HAP-1 (cell line): ENCODE data around the gene SPG7.

Experiments used
- DNase-seq, 2 experiments: peaks; one replicate each; pipeline ENCODE4 v3.0.0-alpha.2; 2016 to 2020; ENCODE audit warnings: low spot score in 2 of 2
- H3K27me3 ChIP-seq: fragments of 250-450 bp; sonication (Bioruptor Pico); 2 replicates; pipeline ENCODE4 v1.5.1; 2020; ENCODE audit warnings: low read depth, mild to moderate bottlenecking, moderate library complexity
- H3K36me3 ChIP-seq: fragments of 250-450 bp; sonication (Bioruptor Pico); replicated peaks from 2 replicates; pipeline ENCODE4 v1.5.1; 2020; ENCODE audit warnings: mild to moderate bottlenecking
- H3K4me1 ChIP-seq: fragments of 250-450 bp; sonication (Bioruptor Pico); 2 replicates; pipeline ENCODE4 v1.5.1; 2020; ENCODE audit warnings: mild to moderate bottlenecking
- H3K4me3 ChIP-seq: fragments of 250-450 bp; sonication (Bioruptor Pico); 2 replicates; pipeline ENCODE4 v1.5.1; 2020; ENCODE audit warnings: mild to moderate bottlenecking, moderate library complexity
- H3K9me3 ChIP-seq: fragments of 250-450 bp; sonication (Bioruptor Pico); 2 replicates; pipeline ENCODE4 v1.5.1; 2020; ENCODE audit warnings: mild to moderate bottlenecking, moderate library complexity
- in situ Hi-C: fragments of 300-500 bp; cut with MboI; formaldehyde crosslinking; loops from 3 replicates; pipeline ENCODE4 v1.14.3; 2020; ENCODE audit warnings: low sequenced_read_pairs, inconsistent platforms, mixed read lengths

Gene SPG7

DNA sequence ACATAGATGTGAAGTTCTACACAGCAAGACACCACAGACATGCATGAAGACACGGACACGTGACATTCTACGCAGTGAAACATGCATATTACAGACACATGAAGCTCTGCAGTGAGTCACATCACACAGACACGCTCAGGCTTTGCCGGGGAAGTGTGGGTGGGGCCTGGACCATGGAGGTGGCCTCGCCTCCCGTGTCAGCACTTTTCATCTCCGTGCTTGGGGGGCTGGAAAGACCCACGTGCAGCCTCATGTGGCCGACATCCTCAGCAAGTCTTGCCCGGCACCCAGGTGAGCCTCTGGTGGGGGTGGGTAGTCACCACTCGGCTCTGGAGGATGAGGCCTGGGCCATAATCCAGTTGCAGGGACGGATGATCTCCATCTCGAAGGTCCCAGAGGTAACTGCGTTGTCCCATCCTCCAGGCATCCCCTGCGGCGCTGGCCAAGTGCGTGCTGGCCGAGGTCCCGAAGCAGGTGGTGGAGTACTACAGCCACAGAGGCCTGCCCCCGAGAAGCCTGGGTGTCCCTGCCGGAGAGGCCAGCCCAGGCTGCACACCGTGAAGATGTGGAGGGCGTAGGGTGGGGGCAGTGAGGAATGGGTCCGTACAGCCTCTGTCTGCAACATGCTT lies 88.0 kb downstream of the SPG7 start:
- H3K36me3 ChIP-seq, result peaks cover 33% of the 10 kb centered on the region
- H3K4me1 ChIP-seq, result no peaks in the 10 kb centered on the region
- no peak overlapping the region for H3K4me3 ChIP-seq
- in situ Hi-C loops, result no loop called here
- no peaks in the 10 kb centered on the region for H3K27me3 ChIP-seq
- H3K9me3 ChIP-seq, result no peaks in the 10 kb centered on the region
- DNase-seq, result no peak

DNA sequence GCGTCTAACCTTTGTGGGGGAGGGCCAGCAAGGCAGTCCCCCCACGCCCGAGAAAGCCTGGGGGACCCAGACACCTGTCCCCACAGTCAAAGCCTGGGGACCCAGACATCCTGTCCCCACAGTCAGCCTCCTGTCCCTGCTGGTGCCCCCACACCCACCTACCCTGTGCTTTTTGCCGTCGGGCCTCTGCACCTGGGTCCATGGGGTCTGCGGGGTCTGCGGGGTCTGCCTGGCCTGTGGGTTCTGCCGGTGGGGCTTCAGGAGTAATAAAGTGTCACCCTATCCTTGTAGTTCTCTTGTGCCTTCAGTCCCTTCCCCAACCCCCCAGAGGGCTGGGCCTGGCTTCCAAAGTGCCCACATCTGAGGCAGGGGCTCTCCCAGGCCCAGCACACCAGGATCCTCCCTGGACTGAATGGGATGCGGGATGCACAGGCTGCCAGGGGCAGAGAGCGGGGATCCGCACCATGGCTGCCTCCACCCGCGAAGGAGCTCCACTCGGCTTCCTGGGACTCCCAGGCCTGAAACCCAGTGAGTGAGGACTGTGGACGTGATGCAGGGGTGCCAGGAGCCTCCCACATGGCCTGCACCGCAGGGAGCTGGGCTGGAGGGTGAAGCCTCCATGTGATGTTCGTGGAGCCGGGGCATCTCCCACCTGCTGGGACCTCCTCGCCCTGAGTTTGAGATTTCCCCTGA lies 88.9 kb downstream of the SPG7 start:
- Histone ChIP-seq H3K4me3 (no peak overlapping the region), H3K36me3 (peaks cover 28% of the 10 kb centered on the region), H3K27me3 (no peaks in the 10 kb centered on the region), H3K9me3 (no peaks in the 10 kb centered on the region), H3K4me1 (no peaks in the 10 kb centered on the region)
- in situ Hi-C loops, result no loop called here
- DNase-seq, result no peak

DNA sequence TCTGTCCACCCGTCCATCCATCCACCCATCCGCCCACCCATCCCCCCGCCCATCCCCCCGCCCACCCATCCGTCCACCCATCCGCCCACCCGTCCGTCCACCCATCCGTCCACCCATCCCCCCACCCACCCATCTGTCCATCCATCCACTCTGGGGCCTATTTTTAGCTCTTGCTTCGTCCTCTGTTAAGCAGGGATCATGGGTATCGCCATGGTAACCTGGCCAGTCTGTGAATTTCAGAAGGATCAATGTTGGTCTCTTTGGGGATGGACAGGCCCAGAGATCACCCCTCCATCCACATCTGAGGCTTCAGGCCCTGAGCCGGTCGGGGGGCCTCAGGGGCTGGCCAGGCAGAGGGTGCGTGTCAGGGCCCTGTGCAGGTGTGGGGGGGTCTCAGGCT lies 90.0 kb downstream of the SPG7 start:
- H3K36me3 ChIP-seq, result peaks cover 19% of the 10 kb centered on the region
- peak in 1 of 2 experiments; percentile 59 for DNase-seq
- no peaks in the 10 kb centered on the region for H3K4me1 ChIP-seq
- in situ Hi-C loops, result no loop called here
- no peaks in the 10 kb centered on the region for H3K9me3 ChIP-seq
- H3K27me3 ChIP-seq, result no peaks in the 10 kb centered on the region
- H3K4me3 ChIP-seq, result no peak overlapping the region

DNA sequence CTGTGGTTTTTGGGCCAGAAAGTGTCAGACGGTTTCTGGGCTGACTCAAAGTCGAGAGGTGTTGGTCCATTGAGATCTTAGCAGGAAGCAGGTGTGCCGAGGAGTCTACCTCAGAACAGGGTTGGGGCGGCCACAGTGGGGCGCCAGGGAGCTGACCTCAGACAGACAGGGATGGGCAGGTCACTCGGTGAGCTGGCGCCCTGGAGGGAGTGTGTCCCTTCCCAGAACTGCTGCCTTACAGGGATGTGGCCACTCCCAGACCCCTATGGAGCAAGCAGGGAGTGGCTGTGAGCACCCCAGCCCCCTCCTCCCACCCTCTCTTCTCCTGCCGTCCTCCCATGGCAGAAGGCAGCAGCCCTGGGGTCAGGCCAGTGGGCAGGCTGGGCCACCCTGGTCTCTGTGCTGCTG lies 91.3 kb downstream of the SPG7 start:
- in situ Hi-C loops, result no loop called here
- H3K4me1 ChIP-seq, result no peaks in the 10 kb centered on the region
- peak; percentile 42 to 80 for DNase-seq
- H3K27me3 ChIP-seq, result no peaks in the 10 kb centered on the region
- H3K4me3 ChIP-seq, result no peak overlapping the region
- no peaks in the 10 kb centered on the region for H3K9me3 ChIP-seq
- H3K36me3 ChIP-seq, result peaks cover 12% of the 10 kb centered on the region

DNA sequence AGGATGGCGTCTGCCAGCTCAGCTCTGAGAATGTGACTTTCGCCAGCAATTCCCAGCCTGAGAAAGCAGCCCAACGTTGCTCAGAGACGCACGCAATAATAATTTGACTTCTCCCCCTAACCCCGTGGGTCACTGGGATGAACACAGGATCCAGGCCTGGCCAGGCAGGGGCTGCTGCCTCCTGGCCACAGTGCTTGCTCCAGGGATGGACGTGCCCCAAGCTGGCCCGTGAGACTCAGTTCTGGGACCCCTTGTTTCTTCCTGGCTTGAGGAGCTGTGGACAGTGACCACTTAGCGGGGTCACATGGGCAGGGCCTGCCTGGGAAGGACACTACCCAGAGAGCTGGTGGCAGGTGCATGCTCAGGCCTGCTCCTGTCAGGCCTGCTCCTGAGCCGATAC lies 91.7 kb downstream of the SPG7 start:
- no peak for DNase-seq
- Histone ChIP-seq H3K27me3 (no peaks in the 10 kb centered on the region), H3K4me1 (no peaks in the 10 kb centered on the region), H3K36me3 (peaks cover 12% of the 10 kb centered on the region), H3K4me3 (no peak overlapping the region), H3K9me3 (no peaks in the 10 kb centered on the region)
- in situ Hi-C loops, result no loop called here

DNA sequence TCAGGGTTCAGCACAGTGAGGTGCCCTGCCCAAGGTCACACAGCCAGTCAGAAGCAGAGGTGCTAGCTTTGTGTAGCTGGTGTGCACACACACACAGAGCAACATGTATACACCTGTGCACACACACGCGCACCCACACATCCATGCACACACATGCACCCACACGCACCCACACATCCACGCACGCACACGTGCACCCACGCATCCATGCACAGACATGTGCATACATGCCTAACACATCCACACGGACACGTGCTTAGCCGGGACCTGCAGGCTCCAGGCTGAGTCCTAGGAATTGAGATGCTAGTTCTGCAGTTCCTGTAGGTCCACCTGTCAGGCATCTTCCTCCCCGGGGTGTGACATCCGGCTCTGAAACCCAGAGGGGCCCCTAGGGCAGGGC lies 92.2 kb downstream of the SPG7 start:
- DNase-seq, result no peak
- Histone ChIP-seq H3K9me3 (no peaks in the 10 kb centered on the region), H3K36me3 (peaks cover 7% of the 10 kb centered on the region), H3K4me1 (no peaks in the 10 kb centered on the region), H3K4me3 (no peak overlapping the region), H3K27me3 (no peaks in the 10 kb centered on the region)
- in situ Hi-C loops, result no loop called here

DNA sequence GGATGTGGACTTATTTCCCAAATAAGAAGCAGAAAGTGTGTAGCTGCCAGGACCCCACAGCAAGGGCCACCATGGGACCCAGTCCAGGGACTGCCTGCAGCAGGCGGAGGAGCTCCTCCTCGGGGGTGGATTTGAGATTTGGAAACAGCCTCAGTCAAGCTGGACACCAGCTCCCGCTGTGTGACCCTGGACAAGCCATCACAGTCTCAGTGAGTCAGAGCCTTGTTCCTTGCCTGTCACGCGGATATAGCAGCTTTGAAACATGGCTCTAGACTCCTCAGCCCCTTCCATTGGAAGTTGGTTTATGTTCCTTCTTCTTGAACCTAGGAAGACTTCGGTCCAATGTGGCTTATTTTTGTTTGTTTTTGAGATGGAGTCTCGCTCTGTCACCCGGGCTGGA lies 92.8 kb downstream of the SPG7 start:
- no peak for DNase-seq
- H3K9me3 ChIP-seq, result no peaks in the 10 kb centered on the region
- no peaks in the 10 kb centered on the region for H3K27me3 ChIP-seq
- no peak overlapping the region for H3K4me3 ChIP-seq
- in situ Hi-C loops, result no loop called here
- H3K4me1 ChIP-seq, result no peaks in the 10 kb centered on the region
- H3K36me3 ChIP-seq, result peaks cover 2% of the 10 kb centered on the region

DNA sequence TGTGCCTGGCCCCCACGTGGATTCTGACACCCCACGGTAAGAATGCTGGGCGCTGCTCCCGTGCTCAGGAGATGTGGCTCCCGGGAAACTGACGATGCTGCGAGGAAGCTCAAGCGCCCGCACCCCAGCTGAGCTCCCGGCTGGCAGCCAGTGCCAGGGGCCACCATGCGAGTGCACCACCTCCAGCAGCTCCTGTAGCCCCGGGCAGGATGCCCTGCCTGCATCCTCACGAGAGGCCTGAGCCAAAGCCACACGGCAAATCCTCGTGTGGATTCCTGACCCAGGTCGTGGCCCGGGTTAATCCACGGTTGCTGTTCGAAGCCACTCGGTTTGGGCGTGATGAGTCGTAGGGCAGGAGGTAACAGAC lies 93.7 kb downstream of the SPG7 start:
- H3K4me3 ChIP-seq, result no peak overlapping the region
- H3K36me3 ChIP-seq, result no peaks in the 10 kb centered on the region
- H3K4me1 ChIP-seq, result no peaks in the 10 kb centered on the region
- no peak for DNase-seq
- H3K27me3 ChIP-seq, result no peaks in the 10 kb centered on the region
- in situ Hi-C loops, result no loop called here
- no peaks in the 10 kb centered on the region for H3K9me3 ChIP-seq

DNA sequence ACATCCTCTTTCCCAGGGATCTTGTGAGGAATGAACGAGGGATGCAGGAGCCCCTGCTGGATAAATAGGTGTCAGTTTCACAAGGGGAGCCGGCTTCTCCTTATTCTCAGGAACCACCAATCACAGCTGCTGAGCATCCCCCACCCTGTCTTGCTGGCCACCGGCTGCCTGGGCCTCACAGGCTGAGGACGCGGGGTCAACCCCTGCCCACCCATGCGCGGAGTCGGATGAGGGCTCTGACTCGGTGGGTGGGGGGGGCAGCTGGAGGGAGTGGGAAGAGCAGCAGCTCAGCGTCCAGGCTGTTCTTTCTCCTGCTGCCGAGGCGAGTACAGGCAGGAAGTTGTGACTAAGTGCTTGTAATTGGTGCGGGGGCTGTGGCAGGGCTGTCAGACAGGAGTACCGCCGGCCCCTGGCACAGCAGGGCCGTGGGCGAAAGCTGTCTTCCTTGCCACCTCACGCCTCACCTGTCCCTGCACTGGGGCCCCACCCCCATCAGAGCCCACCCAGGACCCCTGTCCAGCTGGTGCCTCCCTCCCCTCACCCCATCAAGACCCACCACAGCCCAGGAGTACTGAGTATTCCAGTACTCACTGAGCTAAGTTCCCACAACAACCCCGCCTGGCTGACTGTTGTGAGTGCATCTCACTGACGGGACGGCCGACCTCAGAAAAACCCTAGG lies 94.2 kb downstream of the SPG7 start:
- no peak overlapping the region for H3K4me3 ChIP-seq
- in situ Hi-C loops, result no loop called here
- H3K4me1 ChIP-seq, result no peaks in the 10 kb centered on the region
- H3K9me3 ChIP-seq, result no peaks in the 10 kb centered on the region
- no peaks in the 10 kb centered on the region for H3K27me3 ChIP-seq
- H3K36me3 ChIP-seq, result no peaks in the 10 kb centered on the region
- DNase-seq, result no peak

DNA sequence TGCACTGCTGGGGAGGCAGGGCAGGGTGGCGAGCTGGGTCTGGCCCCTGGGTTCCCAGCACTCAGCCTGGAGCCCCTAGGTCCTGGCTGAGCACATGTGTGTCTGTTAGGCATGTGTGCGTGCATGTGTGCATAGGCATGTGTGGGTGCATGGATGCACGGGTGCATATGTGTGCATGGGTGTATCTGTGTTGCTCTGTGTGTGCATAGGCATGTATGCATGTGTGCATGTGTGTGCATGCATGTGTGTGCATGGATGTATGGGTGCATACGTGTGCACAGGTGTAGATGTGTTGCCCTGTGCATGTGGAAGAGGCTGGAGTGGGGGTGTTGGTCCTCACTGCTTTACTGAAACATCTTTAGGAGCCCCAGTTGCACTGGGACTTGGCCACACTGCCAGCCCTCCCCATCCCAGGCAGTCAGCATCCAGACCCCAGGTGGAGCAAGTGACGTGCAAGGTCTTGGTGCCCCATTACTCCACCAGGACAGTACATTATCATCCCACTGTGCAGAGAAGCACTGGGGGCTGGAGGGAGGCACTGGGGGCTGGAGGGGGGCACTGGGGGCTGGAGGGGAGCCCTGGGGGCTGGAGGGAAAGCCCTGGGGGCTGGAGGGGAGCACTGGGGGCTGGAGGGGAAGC lies 94.9 kb downstream of the SPG7 start:
- DNase-seq, result no peak
- H3K4me1 ChIP-seq, result no peaks in the 10 kb centered on the region
- no peak overlapping the region for H3K4me3 ChIP-seq
- H3K36me3 ChIP-seq, result no peaks in the 10 kb centered on the region
- no peaks in the 10 kb centered on the region for H3K27me3 ChIP-seq
- in situ Hi-C loops, result no loop called here
- H3K9me3 ChIP-seq, result no peaks in the 10 kb centered on the region

DNA sequence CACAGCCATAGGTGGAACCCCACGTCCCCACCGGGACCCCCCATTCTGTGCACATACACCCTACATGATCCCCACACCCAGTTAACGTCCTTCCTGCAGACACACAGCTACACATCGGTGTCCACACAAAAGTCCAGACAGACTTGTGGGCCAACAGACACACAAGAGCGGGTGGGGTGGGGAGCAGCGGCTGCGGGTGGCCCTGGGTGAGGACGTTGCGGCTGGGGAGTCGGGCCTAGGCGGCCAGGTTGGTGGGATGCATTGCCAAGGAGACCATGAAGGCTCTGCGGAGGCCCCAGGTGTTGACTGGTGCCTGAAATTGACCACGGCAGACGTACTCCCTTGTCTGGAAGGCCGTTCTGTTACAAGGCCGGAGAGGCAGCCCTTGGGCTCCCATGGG lies 96.6 kb downstream of the SPG7 start:
- Histone ChIP-seq H3K9me3 (no peaks in the 10 kb centered on the region), H3K27me3 (no peaks in the 10 kb centered on the region), H3K36me3 (no peaks in the 10 kb centered on the region), H3K4me1 (no peaks in the 10 kb centered on the region), H3K4me3 (no peak overlapping the region)
- in situ Hi-C loops, result no loop called here
- DNase-seq, result no peak

DNA sequence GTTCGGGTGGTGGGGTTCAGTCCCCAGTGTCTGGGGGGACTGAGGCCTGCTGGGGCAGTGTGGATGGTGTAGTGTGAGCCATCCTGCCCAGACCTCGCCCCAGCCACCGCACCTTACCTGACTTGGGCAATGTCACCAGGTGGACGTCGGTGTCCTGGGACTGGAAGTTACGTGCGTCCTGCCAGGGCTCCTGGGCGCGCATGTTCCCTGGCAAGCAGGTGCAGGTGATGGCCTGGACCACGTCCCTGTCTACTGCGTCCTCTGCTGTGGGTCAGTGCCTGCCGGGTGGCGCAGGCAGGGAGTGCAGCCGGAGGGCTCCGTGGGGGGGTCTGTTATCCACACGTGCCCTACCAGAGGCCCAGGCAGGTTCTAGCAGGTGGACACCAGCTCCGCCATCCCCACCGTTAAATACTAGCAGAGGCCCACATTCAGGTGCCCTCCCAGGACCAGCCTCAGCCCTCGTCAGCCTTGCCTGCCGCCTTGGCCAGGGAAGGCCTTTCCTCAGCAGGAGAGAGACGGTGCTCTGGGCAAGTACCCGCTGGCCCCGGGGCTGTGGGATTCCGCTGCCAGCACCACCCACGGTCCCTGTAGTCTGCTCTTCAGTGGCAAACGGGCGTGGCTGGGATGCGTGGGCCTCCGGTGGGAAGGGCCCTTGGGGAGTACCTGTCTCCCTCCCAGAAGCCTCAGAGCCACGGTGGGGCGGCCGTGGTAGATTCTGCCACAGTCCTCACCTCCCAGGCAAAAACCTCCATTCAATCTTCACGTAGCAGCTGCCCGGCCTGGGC lies 97.2 kb downstream of the SPG7 start:
- in situ Hi-C loops, result no loop called here

DNA sequence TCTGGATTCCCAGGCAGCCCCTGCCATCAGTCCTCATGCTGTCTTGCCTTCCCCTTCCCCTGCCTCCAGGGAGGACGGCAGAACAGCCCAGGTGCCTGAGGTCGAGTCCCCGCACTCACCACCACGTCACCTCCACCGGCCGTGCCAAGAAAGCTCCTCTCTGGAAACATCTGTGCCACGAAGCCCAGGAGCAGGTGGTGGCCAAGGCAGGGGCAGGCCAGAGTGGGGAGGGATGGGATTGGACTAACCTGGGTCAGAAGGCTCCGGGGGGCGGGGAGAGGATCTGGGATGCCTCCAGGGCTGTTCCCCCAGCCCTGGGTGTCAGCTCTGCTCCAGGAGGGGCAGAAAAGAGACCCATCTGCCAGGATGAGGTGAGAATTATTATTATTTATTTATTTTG lies 97.8 kb downstream of the SPG7 start:
- no peak for DNase-seq
- in situ Hi-C loops, result no loop called here
- H3K4me3 ChIP-seq, result no peak overlapping the region

More for the DNA sequence above, 97.2 kb downstream of the SPG7 start:
- no peak overlapping the region for H3K4me3 ChIP-seq
- H3K36me3 ChIP-seq, result no peaks in the 10 kb centered on the region
- DNase-seq, result no peak
- no peaks in the 10 kb centered on the region for H3K27me3 ChIP-seq
- H3K9me3 ChIP-seq, result no peaks in the 10 kb centered on the region
- H3K4me1 ChIP-seq, result no peaks in the 10 kb centered on the region

More for the DNA sequence above, 97.8 kb downstream of the SPG7 start:
- H3K27me3 ChIP-seq, result no peaks in the 10 kb centered on the region
- no peaks in the 10 kb centered on the region for H3K9me3 ChIP-seq
- no peaks in the 10 kb centered on the region for H3K4me1 ChIP-seq
- no peaks in the 10 kb centered on the region for H3K36me3 ChIP-seq
